ENCODE data around the gene GOSR2.

GRCh38 chr17:46896991-46897390 is 26.0 kb upstream of the GOSR2 start:
- no peak for TF ChIP-seq SUZ12 (IDR thresholded peaks at IDR 0.05; ENCODE audit: extremely low read depth, insufficient read depth, insufficient read length)
- TF ChIP-seq ZNF274 (IDR thresholded peaks at IDR 0.05; ENCODE audit: low read depth, low read length), result no peak
